Ishikawa (cell line): ENCODE data around the gene PLD1.

Experiments used
- CEBPB ChIP-seq: IDR thresholded peaks from 2 replicates; pipeline ENCODE4 v1.6.1; 2012
- CREB1 ChIP-seq: IDR thresholded peaks from 2 replicates; pipeline ENCODE4 v1.6.1; 2012; ENCODE audit warnings: low read depth
- EGR1 ChIP-seq: IDR thresholded peaks from 2 replicates; pipeline ENCODE4 v1.6.1; 2012
- EP300 ChIP-seq: IDR thresholded peaks from 2 replicates; pipeline ENCODE4 v1.6.1; 2012; ENCODE audit warnings: borderline replicate concordance
- FOXM1 ChIP-seq: IDR thresholded peaks from 2 replicates; pipeline ENCODE4 v1.6.1; 2012; ENCODE audit warnings: low read depth, borderline replicate concordance
- NFIC ChIP-seq: IDR thresholded peaks from 2 replicates; pipeline ENCODE4 v1.6.1; 2012
- RAD21 ChIP-seq: IDR thresholded peaks from 2 replicates; pipeline ENCODE4 v1.6.1; 2012; ENCODE audit warnings: low read depth
- TAF1 ChIP-seq: IDR thresholded peaks from 2 replicates; pipeline ENCODE4 v1.6.1; 2012; ENCODE audit warnings: low read depth, mild to moderate bottlenecking
- TCF12 ChIP-seq: IDR thresholded peaks from 2 replicates; pipeline ENCODE4 v1.6.1; 2012; ENCODE audit warnings: low read depth
- TEAD4 ChIP-seq: IDR thresholded peaks from 2 replicates; pipeline ENCODE4 v1.6.1; 2012
- YY1 ChIP-seq: IDR thresholded peaks from 2 replicates; pipeline ENCODE4 v1.6.1; 2012; ENCODE audit warnings: low read depth
- ZBTB7A ChIP-seq: IDR thresholded peaks from 2 replicates; pipeline ENCODE4 v1.6.1; 2012; ENCODE audit warnings: low read depth
- TF ChIP-seq, protein P1 (sequence below): IDR thresholded peaks from 2 replicates; pipeline ENCODE4 v1.6.1; 2012
- TF ChIP-seq, protein P2 (sequence below): IDR thresholded peaks from 2 replicates; pipeline ENCODE4 v1.6.1; 2012
- TF ChIP-seq, protein P3 (sequence below): IDR thresholded peaks from 2 replicates; pipeline ENCODE4 v1.6.1; 2012; ENCODE audit warnings: low read depth, mild to moderate bottlenecking

The PLD1 gene

DNA sequence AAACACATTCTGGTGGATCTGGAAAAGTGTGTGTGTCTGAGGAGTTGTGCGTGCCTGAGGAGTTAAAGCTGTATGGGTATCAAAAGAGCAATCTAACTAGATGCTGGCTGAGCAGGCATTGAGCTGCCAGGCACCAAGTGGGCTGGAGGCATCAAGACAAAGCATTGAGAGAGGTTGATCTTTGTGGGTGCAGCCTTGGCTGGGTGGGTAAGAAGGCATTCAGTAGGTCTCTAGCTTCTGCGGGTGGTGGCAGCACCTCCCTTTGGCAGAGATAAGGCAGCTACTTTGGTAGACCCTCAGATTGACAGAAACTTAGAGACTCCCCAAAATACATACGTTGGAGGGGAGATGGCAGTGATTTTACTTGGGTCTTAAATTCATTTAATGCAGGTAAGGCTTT, 17.1 kb upstream of the PLD1 start:
- TF ChIP-seq, protein P1, sequence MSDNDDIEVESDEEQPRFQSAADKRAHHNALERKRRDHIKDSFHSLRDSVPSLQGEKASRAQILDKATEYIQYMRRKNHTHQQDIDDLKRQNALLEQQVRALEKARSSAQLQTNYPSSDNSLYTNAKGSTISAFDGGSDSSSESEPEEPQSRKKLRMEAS, result no peak
- TF ChIP-seq CEBPB, result no peak
- no peak for TF ChIP-seq ZBTB7A
- TF ChIP-seq NFIC, result no peak
- no peak for TF ChIP-seq FOXM1
- TF ChIP-seq TCF12, result no peak
- TF ChIP-seq EGR1, result no peak
- TF ChIP-seq CREB1, result no peak
- TF ChIP-seq EP300, result no peak
- TF ChIP-seq YY1, result no peak
- TF ChIP-seq TEAD4, result no peak
- TF ChIP-seq TAF1, result no peak
- TF ChIP-seq RAD21, result no peak
- TF ChIP-seq, protein P2, sequence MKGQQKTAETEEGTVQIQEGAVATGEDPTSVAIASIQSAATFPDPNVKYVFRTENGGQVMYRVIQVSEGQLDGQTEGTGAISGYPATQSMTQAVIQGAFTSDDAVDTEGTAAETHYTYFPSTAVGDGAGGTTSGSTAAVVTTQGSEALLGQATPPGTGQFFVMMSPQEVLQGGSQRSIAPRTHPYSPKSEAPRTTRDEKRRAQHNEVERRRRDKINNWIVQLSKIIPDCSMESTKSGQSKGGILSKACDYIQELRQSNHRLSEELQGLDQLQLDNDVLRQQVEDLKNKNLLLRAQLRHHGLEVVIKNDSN, result no peak
- TF ChIP-seq, protein P3, sequence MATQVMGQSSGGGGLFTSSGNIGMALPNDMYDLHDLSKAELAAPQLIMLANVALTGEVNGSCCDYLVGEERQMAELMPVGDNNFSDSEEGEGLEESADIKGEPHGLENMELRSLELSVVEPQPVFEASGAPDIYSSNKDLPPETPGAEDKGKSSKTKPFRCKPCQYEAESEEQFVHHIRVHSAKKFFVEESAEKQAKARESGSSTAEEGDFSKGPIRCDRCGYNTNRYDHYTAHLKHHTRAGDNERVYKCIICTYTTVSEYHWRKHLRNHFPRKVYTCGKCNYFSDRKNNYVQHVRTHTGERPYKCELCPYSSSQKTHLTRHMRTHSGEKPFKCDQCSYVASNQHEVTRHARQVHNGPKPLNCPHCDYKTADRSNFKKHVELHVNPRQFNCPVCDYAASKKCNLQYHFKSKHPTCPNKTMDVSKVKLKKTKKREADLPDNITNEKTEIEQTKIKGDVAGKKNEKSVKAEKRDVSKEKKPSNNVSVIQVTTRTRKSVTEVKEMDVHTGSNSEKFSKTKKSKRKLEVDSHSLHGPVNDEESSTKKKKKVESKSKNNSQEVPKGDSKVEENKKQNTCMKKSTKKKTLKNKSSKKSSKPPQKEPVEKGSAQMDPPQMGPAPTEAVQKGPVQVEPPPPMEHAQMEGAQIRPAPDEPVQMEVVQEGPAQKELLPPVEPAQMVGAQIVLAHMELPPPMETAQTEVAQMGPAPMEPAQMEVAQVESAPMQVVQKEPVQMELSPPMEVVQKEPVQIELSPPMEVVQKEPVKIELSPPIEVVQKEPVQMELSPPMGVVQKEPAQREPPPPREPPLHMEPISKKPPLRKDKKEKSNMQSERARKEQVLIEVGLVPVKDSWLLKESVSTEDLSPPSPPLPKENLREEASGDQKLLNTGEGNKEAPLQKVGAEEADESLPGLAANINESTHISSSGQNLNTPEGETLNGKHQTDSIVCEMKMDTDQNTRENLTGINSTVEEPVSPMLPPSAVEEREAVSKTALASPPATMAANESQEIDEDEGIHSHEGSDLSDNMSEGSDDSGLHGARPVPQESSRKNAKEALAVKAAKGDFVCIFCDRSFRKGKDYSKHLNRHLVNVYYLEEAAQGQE, result no peak

DNA sequence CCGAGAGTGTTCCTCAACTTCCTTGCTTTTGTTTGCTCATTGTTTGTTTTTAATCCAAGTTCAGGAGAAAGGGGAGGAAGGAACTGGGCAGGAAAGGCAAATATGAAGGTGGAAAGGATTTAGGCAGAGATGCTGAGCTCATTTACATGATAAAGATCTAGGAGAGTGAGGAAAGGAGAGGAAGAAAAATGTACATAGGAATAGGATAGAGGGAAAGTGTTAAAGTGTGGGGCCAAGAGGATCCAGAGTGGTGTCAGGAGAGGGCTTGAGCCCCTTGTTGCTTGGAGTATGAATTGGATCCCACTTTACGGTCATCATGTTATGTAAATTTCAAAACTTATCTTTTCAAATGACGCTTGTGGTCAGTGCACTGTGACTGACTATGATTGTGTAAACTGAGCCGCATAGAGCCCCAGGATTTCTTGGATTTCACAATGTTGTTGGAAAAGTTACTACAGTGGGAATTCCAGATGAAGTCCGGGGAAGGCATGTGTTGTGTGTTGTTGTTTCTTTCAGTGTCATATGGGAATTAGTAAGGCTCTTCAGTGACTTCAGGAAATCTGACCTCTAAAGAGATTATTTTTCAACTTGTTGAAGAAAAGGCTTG, 15.0 kb upstream of the PLD1 start:
- TF ChIP-seq CEBPB, result peak; percentile 53; the same call in 1 of the 2 replicates
- TF ChIP-seq RAD21, result no peak

DNA sequence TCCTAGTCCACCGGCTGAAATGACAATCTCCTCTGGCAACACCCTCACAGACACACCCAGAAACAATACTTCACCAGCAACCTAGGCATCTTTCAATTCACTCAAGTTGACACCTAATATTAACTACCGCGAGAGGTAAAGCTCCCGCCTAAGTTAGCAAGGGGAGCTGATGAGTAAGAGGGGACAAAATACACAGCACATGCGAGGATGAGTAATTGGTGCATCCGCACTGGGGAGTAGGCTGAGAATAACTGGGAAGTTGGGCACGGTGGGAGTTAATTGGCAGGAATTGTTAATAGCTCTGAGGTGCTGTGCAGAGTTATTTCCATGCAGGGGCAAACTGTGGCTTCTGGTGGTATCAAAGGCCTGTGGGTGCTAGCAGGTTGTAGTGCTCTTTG, 14.5 kb upstream of the PLD1 start:
- TF ChIP-seq TAF1 (no peak), TCF12 (no peak), YY1 (no peak), RAD21 (no peak), ZBTB7A (no peak), CREB1 (no peak), EGR1 (no peak), NFIC (no peak), FOXM1 (no peak), CEBPB (no peak), TEAD4 (no peak), EP300 (no peak)
- TF ChIP-seq, protein P3, result no peak

DNA sequence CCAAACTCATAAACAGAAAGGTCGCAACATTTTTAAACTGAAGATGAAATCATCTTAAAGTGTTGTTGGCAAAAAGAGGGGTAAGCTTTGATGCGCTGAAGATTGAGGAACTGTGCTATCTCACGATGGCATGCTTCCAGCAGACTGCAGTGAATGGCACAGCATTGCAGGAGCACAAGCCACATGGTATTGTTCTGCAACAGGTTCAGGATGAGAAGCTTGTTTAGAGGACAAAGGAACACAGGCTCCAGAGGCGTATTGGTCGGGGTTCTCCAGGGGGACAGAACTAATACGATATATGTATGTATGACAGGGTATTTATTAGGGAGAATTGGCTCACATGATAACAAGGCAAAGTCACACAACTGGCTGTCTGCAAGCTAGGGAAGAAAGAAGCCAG, 13.8 kb upstream of the PLD1 start:
- TF ChIP-seq CREB1 (no peak), RAD21 (no peak), TCF12 (no peak), EP300 (no peak), ZBTB7A (no peak), TEAD4 (no peak), EGR1 (no peak), CEBPB (no peak), YY1 (no peak)
- TF ChIP-seq, protein P1, result no peak
- TF ChIP-seq, protein P3, result no peak
- TF ChIP-seq, protein P2, result no peak
